Stimulated activated CD8-positive, alpha-beta memory T cell treated with anti-CD3 and anti-CD28 coated beads, Interleukin-7, amount 100 ng/mL, for 4 hours (primary cell): ENCODE data around the gene MANSC1.
A peak's percentile ranks its signal among the peaks of the same experiment; 100 is the strongest.
"Not testable (repeated sequence)": the region's sequence is repeated elsewhere in the genome, so short reads cannot be mapped to it uniquely, and the experiment has no call there.

ENCODE experiments used
- DNase-seq, 2 donors: peaks; one replicate each; pipeline ENCODE4 v3.0.0-alpha.2; 2020; ENCODE audit warnings: low read depth in 2 of 2

The MANSC1 gene

DNA sequence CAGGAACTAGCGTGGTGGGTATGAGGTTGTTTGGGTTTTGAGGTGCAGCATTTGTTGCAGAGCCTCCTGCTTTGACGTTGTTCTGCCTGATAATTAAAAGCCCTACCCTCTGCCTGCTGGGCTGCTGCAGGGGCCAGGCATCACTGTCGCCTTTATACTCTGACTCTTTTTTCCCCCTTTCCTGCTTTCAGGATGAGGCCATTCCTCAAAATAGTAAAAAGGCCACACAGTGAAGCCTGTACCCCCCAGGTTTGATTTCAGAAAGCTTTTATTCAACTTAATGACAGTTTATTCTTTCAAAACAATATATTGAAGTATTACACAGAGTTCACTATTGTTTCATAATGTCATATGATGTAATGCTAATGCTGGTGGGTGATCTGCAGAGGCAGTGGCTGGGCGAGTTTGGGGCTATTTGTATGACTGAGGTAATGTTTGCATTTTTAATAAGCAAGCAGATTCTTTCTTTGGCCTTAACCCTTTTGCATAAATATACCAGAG is 15.9 kb upstream of the MANSC1 start:
- no peak for DNase-seq

DNA sequence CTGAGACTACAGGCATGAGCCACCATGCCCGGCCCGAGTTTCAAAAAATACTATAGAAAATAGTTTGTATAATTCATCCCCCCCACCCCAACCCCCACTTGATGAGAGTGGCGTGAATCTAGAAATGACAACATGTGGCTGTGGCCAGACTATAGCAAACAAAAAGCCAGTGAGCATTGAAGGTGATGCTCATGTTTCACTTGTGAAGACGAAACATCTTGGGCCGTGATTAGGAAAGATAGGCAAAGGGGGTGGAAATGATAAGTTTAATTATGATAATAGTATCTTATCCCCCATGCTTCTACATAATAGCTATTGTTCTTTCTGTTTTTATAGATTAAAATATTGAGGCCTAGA is 15.4 kb upstream of the MANSC1 start:
- DNase-seq: no peak

DNA sequence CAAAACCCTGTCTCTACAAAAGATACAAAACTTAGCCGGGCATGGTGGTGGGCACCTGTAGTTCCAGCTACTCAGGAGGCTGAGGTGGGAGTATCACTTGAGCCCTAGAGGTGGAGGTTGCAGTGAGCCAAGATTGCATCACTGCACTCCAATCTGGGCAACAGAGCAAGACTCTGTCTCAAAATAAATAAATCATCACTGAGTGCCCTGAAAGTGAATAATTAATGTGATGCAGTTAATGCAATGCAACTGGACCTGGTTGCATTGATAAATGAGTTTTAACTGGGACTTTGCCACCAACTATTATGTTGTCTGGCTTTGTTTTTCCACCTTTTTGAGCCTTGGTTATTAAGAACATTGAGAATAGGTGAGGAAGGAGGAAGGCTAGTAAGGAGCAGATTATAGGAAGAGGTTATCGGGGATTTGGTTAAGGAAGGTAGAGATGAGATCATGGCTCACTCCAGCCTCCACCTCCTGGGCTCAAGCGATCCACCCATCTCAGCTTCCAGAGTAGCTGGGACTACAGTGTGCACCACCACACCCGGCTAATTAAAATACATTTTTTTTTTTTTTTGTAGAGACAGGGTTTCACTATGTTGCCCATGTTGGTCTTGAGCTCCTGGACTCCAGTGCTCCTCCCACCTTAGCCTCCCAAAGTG is 14.9 kb upstream of the MANSC1 start:
- DNase-seq: no peak

DNA sequence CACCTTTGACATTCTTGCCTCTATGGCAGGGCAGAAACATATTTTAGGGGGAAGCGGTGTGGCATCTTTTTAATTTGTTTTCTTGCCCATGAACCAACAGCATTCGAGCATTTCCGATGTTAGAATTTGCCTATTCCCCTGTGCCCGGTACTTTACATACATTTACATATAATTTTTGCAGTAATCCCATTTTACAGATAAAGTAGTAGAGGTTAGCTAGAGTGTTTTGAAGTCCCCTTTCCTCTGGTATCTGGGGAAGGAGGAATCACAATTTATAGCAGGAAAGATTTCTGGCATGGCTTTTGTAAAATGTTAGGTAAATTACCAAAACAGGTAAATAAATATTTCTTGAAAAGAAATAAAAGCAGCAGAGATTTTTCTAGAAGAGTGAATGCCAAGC is 8.5 kb upstream of the MANSC1 start:
- DNase-seq: no peak

DNA sequence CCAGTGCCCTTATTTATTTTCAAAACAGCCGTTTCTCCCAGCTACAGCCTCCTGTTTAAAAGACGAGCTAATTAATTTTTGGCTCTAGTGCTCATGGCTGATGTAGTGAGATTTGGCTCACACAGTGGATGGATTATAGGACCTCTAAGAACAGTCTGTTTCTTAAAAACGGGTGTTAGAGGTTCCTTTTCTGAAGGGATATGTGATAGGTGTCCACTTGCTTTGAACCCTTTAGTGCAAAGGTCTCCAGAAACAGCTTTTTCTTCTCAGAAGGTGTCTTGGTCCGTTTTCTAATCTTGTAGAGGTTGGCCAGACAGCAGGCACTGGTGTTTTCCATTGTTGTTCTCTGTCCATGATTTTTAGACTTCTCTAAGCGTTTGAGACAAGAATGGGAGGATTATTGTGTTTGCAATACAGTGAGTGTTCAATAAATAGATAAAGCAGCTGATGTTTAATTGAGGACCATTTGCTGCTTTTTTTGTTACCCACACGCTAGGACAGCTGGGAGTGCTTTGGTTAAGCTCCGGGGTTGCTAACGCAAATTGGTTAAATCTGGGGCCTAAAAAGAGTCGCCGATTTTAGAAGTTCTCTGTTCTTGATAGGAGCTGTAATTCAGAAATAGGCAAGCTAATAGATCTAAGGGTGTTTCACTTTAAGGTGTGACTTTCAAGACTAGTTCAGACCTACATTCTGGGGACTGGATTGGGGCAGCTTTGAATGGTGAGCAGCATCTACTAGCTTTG is 7.8 kb upstream of the MANSC1 start:
- DNase-seq: no peak

DNA sequence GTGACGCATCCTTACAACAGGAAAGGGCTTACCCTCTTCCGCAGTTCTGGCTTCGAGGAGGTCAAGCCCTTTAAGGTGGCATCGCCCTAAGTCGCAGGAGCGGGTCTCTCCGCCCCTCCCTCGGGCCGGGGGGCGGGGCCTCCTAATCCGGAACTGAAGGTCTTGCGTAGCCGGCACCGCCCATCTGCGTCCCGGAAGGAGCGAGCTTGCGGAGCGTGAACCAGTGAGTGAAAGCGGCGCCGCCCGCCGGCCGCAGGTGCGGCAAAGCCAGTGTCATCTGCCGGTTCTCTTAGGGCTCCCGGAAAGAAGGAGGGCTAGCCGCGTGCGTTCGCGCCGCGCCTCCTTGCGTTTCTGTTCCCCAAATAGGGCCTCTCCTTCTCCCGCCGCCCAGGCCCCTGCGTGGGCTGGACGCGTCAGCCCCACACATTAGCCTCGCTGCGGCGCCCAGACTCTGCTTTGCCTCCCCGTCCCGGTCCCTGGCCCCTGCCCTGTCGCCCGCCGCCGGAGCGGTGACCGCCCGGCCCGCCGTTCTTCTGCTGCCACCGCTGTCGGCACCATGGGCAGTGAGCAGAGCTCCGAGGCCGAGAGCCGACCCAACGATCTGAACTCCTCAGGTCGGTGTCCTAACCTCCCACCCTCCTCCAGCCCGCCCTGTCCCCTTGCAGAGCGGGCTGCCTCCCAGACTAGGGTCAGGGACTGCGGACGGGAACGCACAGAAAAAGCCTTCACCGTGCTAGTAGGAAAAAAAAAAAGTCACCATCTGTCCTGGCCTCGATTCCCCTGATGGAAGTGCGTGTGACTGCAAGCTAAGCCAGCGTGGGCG is 7.1 kb upstream of the MANSC1 start, which contains the start of gene BORCS5:
Gene BORCS5, plus strand, starts transcription at position 183 of the 823 bp plus-strand sequence. Its CDS starts 374 bp downstream, at position 557.
- DNase-seq: peak; percentile 93 to 99

DNA sequence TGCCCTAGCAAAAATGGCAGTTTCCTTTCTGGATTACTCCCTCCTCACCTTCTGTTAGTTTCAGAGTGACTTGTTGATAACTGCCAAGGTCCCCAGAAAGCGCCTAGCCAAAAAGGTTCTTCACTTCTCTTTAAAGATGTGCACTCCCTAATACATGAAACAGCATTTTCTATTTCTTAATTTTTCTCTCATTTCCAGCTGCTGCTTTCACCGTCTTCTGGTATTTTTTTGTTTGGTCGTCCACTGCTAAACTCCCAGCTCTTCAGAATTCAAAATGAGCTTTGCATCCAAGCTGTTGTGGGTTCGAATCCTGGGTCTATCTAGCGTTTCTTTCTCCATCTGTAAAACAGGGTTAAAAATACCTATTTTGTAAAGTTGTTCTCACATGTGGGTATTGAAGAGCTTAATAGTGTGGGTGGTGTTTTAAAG is 6.4 kb upstream of the MANSC1 start:
- DNase-seq: no peak

DNA sequence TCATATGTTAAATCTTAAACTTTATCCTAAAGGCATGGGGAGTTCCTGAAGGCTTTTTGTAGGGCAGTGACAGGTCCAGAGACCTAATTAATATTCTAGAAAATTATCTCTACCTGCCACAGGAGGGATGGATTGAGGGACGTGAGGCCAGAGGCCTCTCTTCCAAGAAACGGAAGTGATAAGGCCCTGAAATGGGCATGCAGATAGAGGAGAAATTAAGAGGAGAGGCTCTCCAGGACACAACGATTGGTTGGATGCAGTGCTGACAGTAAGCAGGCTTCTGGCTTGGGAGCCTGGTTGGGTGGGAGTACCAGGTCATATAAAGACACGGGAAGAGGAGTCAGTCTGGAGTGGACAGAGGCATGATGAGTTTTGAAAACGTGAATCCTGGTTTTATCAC is 3.8 kb upstream of the MANSC1 start:
- DNase-seq: no peak

DNA sequence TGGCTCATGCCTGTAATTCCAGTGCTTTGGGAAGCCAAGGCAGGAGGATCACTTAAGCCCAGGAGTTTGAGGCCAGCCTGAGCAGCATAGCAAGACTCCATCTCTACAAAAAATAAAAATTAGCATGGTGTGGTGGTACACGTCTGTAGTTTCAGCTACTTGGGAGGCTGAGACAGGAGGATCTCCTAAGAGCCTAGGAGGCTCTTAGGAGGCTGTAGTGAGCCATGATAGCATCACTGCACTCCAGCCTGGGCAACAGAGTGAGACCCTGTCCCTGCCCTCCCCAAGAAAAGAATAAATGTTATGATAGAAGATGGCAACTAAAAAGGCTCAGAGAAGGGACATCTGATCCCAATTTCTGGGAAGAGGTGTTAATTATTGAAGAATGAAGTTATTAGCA is 3.2 kb upstream of the MANSC1 start:
- DNase-seq: no peak

DNA sequence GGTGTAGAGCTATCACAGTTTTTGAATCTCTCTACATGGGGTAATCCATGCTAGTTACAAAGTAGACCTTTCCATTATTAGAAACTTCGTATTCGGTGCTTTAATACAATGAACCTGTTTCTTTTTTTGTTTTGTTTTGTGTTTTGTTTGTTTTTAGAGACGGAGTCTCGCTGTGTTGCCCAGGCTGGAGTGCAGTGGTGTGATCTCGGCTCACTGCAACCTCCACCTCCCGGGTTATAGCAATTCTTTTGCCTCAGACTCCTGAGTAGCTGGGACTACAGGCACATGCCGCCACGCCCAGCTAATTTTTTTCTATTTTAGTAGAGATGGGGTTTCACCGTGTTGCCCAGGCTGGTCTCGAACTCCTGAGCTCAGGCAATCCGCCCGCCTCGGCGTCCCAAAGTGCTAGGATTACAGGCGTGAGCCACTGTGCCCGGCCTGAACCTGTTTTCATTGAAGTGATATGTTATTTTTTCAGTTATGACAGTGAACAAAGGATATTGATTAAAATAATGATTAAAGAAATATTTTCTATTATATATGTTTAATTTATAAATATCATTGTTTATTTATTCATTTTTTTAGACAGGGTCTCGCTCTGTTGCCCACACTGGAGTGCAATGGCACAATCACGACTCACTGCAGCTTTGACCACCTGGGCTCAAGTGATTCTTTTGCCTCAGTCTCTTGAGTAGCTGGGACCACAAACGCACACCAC is 1.6 kb upstream of the MANSC1 start:
- DNase-seq: not testable (repeated sequence)

DNA sequence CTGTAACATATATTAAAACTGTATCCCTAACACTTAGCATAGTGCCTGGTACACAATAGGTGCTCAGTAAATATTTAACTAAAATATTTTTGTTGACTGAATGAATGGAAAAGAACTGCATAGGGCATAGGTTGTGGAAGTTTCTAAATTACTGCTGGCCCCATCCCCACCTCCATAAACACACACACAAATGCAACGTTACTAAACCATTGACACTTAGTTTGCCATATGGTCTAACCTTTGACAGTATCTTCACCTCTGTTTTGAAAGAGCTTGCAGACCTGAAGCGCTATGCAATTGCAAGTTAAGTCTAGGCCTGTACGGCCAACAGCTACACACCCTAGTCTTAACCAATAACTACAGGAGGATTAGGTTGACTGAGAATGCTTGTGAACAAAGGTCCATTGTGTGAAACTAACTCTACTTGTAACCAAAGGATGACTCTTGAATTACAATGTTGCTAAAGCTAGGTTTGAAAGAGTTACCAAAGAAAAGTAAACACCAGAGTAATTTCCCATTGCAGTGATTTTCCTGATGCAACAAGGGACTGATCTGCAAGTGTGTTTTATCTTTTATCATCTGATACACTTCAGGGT is 924 bp upstream of the MANSC1 start:
- DNase-seq: no peak

DNA sequence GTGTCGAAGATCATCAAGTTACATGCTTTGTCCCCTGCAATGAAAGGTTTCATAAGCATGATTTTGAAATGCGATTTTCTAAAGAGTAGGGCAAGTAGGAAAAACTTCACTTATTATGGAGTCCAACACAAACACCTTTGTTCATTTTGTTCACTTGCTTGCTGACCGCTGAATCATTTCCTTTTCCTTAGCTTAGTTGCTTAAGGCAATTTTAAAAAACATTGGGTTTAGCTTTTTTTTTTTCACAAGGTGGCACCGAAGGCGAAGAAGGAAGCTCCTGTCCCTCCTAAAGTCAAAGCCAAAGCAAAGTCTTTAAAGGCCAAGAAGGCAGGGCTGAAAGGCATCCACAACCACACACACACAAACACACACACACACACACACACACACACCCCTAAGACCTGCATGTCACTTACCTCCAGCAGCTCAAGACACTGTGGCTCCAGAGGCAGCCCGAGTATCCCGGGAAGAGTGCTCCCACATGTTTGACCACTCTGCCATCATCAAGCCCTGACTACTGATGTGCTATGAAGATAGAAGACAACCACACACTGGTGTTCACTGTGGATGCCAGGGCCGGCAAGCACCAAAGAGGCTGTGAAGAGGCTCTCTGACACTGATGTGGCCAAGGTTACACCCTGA is 11.4 kb downstream of the MANSC1 start:
- no peak for DNase-seq

DNA sequence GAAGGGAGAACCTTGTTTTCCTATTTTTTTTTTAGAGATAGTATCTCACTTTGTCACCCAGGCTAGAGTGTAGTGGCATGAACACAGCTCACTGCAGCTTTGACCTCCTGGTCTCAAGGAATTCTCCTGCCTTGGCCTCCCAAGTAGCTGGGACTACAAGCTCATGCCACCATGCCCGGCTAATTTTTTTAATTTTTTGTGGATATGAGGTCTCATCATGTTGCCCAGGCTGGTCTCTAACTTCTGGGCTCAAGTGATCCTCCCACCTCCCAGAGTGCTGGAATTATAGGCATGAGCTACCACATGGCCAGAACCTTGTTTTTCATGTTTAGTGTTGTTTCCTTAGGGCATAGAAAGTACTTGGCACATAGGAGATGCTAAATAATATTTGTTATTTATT is 13.5 kb downstream of the MANSC1 start:
- no peak for DNase-seq

DNA sequence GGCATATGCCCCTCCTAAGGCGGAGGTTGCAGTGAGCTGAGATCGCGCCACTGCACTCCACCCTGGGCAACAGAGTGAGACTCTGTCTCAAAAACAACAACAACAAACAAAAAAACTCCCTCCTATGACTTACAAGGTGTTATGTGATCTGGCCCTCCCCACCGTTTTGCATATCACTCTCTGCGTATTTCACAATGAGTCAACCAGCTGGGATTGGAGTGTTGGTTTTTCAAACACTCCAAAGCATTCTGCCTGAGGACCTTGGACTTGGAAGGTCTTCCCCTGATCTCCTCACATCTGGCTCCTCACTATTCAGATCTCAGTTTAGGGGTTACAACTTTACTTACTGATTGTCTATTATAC is 14.0 kb downstream of the MANSC1 start:
- no peak for DNase-seq

DNA sequence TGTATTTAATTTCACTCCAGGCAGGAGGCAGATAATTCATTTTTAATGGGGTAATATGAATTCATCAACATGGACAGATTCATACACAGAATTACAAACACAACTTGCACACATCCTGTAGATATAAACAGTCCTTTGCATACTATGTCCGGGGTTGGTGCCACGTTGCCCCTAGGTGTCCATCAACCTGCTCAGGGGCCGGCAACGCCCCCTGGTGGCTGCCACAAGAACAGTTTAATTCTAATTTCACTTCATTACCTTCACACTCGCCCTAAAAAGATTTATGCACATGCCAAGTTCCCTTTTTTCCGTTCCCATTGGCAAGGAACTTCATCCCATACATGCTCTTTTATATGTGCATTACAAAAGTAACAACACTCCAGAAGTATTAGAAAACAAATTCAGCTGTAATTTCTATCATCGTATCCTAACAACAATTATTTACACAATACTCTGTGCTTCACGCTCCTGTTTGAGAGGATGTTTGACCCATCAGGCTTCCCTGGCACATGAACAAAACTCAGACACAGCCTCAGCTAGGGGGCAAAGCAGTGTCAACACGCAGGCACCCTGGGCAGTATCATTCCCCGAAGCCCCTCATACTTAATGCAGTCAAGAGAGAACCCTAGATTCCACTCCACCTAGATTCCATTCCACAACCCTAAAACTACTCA is 15.5 kb downstream of the MANSC1 start:
- DNase-seq: peak; percentile 27 to 45

DNA sequence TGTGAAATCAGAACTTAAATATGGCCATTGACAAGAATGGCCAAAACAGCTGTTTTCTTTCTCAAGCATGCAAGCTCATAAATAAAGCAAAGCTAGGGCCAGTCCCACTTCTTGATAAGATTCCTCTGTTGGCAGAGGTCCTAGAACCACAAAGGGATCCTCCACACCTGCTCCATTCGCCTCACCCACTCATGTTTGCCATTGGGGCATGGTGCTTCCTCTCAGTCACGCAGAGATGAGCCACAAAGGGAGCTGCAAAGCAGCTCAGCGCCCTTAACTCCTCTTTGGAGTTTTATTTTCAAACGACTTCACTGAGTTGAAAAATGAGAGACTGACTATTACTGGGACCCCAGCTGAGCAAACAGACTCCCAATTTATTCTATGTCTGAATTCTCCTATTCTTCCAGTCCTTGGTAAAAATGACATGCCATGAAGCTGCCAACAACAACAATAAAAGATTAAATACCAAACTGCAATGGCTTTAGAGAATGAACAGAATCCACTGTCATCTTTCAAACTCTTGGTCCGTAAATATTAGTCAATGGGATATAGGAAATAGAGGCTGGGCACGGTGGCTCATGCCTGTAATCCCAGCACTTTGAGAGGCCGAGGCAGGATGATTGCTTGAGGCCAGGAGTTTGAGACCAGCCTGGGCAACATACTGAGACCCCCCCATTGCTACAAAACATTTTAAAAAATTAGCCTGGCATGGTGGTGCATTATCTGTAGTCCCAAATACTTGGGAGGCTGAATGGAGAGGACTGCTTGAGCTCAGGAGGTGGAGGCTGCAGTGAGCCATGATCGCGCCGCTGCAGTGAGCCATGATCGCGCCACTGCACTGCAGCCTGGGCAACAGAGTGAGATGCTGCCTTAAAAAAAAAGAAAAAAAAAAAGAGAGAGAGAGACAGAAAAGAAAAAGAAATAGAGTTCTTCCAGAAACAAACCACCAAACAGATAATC is 16.4 kb downstream of the MANSC1 start:
- DNase-seq: no peak

DNA sequence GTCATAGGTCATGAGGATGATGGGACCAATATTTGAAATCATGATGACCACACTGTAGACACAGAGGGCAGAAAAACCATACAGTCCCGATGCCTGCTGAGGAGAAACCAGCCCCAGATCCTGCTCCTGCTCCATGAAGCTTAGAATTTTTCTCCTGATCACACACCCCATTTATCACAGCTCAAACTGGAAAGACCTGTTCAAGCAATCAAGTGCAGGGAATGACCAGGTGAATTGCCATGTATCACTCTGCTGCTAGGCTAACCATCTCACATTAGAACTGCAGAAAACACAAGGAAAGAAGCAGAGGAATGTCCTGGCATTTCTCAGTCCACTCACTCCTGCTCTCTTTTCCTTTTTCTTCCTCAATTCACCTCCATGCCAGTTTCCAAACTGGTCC is 18.1 kb downstream of the MANSC1 start:
- no peak for DNase-seq

DNA sequence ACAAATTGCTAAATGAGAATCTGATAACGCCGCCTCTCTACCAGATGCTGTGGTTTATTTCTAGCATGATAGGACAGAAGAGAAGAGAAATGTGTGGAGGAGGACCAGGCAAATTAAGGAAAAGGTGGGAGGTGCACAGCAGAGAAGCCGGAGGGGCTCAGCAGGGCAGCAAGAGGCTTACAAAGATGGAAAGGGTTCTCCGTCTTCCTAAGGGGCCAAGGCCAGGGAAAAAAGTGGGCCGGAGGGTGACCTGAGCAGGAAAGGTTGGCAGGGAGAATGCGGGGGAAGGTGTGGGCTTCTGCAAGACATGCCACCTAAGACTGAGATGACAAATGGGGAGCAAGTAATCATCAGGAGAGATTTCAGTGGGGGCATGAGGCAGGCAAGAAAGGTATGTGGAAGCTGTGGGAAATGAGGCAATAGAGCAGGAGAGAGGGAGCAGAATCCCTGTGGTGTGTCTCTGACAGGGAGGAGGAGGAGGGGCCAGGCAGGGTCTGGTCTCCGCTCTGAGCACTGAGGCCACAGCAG is 18.7 kb downstream of the MANSC1 start:
- no peak for DNase-seq

DNA sequence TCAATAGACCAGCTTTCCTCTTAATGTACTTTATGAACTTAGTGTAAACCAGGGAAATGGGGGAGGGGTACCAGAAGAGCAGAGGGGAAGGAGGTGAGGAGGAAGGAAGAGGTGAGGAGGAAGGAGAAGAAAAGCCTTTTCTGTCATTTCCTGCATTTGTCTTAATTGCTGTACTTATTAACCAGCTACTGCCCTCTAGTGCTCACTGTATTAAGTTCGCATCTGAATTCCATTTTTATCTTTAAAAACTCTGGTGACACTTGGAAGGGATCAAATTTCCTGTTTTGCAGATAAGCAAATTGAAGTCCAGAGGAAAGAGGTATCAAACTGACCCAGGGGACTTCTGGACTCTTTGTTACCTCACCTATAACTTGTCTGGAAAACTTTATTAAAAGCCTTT is 22.2 kb downstream of the MANSC1 start:
- no peak for DNase-seq
